HEK293 (cell line): ENCODE data around the gene OR4E1.

ENCODE experiments used
- GLIS1 ChIP-seq: fragments of 450-650 bp; formaldehyde crosslinking; IDR thresholded peaks from 2 replicates; pipeline ENCODE4 v1.5.1; 2016; ENCODE audit warnings: missing biosample characterization, missing genetic modification characterization
- KLF7 ChIP-seq: fragments of 450-650 bp; formaldehyde crosslinking; IDR thresholded peaks from 2 replicates; pipeline ENCODE4 v1.5.1; 2016; ENCODE audit warnings: missing biosample characterization, missing genetic modification characterization, borderline replicate concordance
- PRDM1 ChIP-seq: fragments of 450-650 bp; formaldehyde crosslinking; IDR thresholded peaks from 2 replicates; pipeline ENCODE4; 2016; ENCODE audit warnings: missing biosample characterization, missing genetic modification characterization
- TCF7L2 ChIP-seq: IDR thresholded peaks from 2 replicates; pipeline ENCODE4 v1.6.1; 2011; ENCODE audit warnings: low read depth, mild to moderate bottlenecking, inconsistent platforms, low read length, moderate library complexity, borderline replicate concordance
- TRIM28 ChIP-seq: IDR thresholded peaks from 2 replicates; pipeline ENCODE4 v1.6.1; 2011; ENCODE audit warnings: low read length, control low read depth, borderline replicate concordance
- WT1 ChIP-seq: fragments of 450-650 bp; formaldehyde crosslinking; IDR thresholded peaks from 2 replicates; pipeline ENCODE4 v1.5.1; 2016; ENCODE audit warnings: missing biosample characterization, missing genetic modification characterization
- ZFP3 ChIP-seq: fragments of 450-650 bp; formaldehyde crosslinking; IDR thresholded peaks from 2 replicates; pipeline ENCODE4 v1.5.1; 2016; ENCODE audit warnings: low read depth, missing biosample characterization, missing genetic modification characterization
- ZNF133 ChIP-seq: fragments of 450-650 bp; formaldehyde crosslinking; IDR thresholded peaks from 2 replicates; pipeline ENCODE4 v1.5.1; 2016; ENCODE audit warnings: missing biosample characterization, missing genetic modification characterization
- ZNF214 ChIP-seq: fragments of 450-650 bp; formaldehyde crosslinking; IDR thresholded peaks from 2 replicates; pipeline ENCODE4 v1.5.1; 2017; ENCODE audit warnings: missing biosample characterization, mild to moderate bottlenecking, missing genetic modification characterization, borderline replicate concordance
- ZNF423 ChIP-seq: fragments of 450-650 bp; formaldehyde crosslinking; IDR thresholded peaks from 2 replicates; pipeline ENCODE4 v1.5.1; 2016; ENCODE audit warnings: missing biosample characterization, missing genetic modification characterization
- ZNF426 ChIP-seq: fragments of 450-650 bp; formaldehyde crosslinking; IDR thresholded peaks from 2 replicates; pipeline ENCODE4 v1.5.1; 2017; ENCODE audit warnings: missing biosample characterization, missing genetic modification characterization, mild to moderate bottlenecking, inconsistent platforms, moderate library complexity
- ZNF433 ChIP-seq: fragments of 450-650 bp; formaldehyde crosslinking; IDR thresholded peaks from 2 replicates; pipeline ENCODE4 v1.5.1; 2016; ENCODE audit warnings: missing biosample characterization, missing genetic modification characterization, low read depth
- ZNF529 ChIP-seq: fragments of 450-650 bp; formaldehyde crosslinking; IDR thresholded peaks from 2 replicates; pipeline ENCODE4 v1.5.1; 2017; ENCODE audit warnings: missing genetic modification characterization, missing biosample characterization; ENCODE audit not compliant: insufficient replicate concordance
- ZNF571 ChIP-seq: fragments of 450-650 bp; formaldehyde crosslinking; IDR thresholded peaks from 2 replicates; pipeline ENCODE4 v1.5.0; 2017; ENCODE audit warnings: missing biosample characterization, missing genetic modification characterization
- ZNF621 ChIP-seq: fragments of 450-650 bp; formaldehyde crosslinking; IDR thresholded peaks from 2 replicates; pipeline ENCODE4 v1.5.1; 2017; ENCODE audit warnings: missing biosample characterization, missing genetic modification characterization
- ZNF785 ChIP-seq: fragments of 450-650 bp; formaldehyde crosslinking; IDR thresholded peaks from 2 replicates; pipeline ENCODE4 v1.5.1; 2016; ENCODE audit warnings: missing biosample characterization, missing genetic modification characterization
- ZNF791 ChIP-seq: fragments of 450-650 bp; formaldehyde crosslinking; IDR thresholded peaks from 2 replicates; pipeline ENCODE4 v1.5.1; 2016; ENCODE audit warnings: missing biosample characterization, missing genetic modification characterization
- TF ChIP-seq, protein P1 (sequence below): fragments of 450-650 bp; formaldehyde crosslinking; IDR thresholded peaks from 2 replicates; pipeline ENCODE4 v1.5.1; 2016; ENCODE audit warnings: missing biosample characterization, missing genetic modification characterization
- TF ChIP-seq, protein P2 (sequence below): fragments of 450-650 bp; formaldehyde crosslinking; IDR thresholded peaks from 2 replicates; pipeline ENCODE4 v1.5.1; 2016; ENCODE audit warnings: missing biosample characterization, missing genetic modification characterization
- TF ChIP-seq, protein P3 (sequence below): fragments of 450-650 bp; formaldehyde crosslinking; IDR thresholded peaks from 2 replicates; pipeline ENCODE4 v1.5.1; 2016; ENCODE audit warnings: missing biosample characterization, missing genetic modification characterization
- TF ChIP-seq, protein P4 (sequence below): fragments of 450-650 bp; formaldehyde crosslinking; IDR thresholded peaks from 2 replicates; pipeline ENCODE4 v1.5.1; 2017; ENCODE audit warnings: missing biosample characterization, missing genetic modification characterization
- TF ChIP-seq, protein P5 (sequence below): fragments of 450-650 bp; formaldehyde crosslinking; IDR thresholded peaks from 2 replicates; pipeline ENCODE4 v1.5.1; 2016; ENCODE audit warnings: missing biosample characterization, missing genetic modification characterization, low read depth
- TF ChIP-seq, protein P6 (sequence below): fragments of 450-650 bp; formaldehyde crosslinking; IDR thresholded peaks from 2 replicates; pipeline ENCODE4 v1.5.1; 2017; ENCODE audit warnings: missing biosample characterization, missing genetic modification characterization
- TF ChIP-seq, protein P7 (sequence below): fragments of 450-650 bp; formaldehyde crosslinking; conservative IDR thresholded peaks from 2 replicates; pipeline ENCODE4 v1.5.1; 2016; ENCODE audit warnings: low read depth, missing biosample characterization, missing genetic modification characterization

The OR4E1 gene

DNA sequence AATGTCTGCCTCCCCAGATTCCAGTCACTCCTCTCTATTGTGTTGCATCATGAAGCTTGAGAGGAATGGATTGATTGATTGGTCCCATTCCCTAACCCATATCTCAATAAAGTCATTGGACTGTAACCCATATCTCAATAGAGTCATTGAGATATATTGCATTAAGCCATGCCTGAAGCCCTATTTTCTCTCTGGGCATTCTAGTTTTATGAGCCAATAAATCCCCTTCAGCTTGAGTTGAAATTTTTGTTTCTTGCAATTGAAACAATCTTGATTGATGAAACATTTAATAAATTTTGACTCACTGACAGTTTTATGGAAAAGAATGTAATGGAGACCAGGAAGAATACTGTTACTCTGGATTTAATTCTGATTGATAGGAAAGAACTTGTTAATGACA lies 20.8 kb upstream of the OR4E1 start (continued):
- no peak for TF ChIP-seq ZNF214 (tag by site-specific recombination)
- no peak for TF ChIP-seq ZNF621 (tag by site-specific recombination)
- TF ChIP-seq, protein P1, sequence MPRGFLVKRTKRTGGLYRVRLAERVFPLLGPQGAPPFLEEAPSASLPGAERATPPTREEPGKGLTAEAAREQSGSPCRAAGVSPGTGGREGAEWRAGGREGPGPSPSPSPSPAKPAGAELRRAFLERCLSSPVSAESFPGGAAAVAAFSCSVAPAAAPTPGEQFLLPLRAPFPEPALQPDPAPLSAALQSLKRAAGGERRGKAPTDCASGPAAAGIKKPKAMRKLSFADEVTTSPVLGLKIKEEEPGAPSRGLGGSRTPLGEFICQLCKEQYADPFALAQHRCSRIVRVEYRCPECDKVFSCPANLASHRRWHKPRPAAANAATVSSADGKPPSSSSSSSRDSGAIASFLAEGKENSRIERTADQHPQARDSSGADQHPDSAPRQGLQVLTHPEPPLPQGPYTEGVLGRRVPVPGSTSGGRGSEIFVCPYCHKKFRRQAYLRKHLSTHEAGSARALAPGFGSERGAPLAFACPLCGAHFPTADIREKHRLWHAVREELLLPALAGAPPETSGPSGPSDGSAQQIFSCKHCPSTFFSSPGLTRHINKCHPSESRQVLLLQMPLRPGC = no peak
- TF ChIP-seq, protein P2, sequence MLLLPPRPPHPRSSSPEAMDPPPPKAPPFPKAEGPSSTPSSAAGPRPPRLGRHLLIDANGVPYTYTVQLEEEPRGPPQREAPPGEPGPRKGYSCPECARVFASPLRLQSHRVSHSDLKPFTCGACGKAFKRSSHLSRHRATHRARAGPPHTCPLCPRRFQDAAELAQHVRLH (tag by site-specific recombination) = peak; percentile 83; the same call in 1 of the 2 replicates
- TF ChIP-seq, protein P3, sequence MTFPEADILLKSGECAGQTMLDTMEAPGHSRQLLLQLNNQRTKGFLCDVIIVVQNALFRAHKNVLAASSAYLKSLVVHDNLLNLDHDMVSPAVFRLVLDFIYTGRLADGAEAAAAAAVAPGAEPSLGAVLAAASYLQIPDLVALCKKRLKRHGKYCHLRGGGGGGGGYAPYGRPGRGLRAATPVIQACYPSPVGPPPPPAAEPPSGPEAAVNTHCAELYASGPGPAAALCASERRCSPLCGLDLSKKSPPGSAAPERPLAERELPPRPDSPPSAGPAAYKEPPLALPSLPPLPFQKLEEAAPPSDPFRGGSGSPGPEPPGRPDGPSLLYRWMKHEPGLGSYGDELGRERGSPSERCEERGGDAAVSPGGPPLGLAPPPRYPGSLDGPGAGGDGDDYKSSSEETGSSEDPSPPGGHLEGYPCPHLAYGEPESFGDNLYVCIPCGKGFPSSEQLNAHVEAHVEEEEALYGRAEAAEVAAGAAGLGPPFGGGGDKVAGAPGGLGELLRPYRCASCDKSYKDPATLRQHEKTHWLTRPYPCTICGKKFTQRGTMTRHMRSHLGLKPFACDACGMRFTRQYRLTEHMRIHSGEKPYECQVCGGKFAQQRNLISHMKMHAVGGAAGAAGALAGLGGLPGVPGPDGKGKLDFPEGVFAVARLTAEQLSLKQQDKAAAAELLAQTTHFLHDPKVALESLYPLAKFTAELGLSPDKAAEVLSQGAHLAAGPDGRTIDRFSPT (tag by site-specific recombination) = no peak
- no peak for TF ChIP-seq ZNF785 (tag by site-specific recombination)
- TF ChIP-seq, protein P4, sequence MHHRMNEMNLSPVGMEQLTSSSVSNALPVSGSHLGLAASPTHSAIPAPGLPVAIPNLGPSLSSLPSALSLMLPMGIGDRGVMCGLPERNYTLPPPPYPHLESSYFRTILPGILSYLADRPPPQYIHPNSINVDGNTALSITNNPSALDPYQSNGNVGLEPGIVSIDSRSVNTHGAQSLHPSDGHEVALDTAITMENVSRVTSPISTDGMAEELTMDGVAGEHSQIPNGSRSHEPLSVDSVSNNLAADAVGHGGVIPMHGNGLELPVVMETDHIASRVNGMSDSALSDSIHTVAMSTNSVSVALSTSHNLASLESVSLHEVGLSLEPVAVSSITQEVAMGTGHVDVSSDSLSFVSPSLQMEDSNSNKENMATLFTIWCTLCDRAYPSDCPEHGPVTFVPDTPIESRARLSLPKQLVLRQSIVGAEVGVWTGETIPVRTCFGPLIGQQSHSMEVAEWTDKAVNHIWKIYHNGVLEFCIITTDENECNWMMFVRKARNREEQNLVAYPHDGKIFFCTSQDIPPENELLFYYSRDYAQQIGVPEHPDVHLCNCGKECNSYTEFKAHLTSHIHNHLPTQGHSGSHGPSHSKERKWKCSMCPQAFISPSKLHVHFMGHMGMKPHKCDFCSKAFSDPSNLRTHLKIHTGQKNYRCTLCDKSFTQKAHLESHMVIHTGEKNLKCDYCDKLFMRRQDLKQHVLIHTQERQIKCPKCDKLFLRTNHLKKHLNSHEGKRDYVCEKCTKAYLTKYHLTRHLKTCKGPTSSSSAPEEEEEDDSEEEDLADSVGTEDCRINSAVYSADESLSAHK (tag by site-specific recombination) = peak; percentile 84
- no peak for TF ChIP-seq ZNF433 (tag by site-specific recombination)
- TF ChIP-seq ZNF426 (tag by site-specific recombination) = no peak
- TF ChIP-seq, protein P5, sequence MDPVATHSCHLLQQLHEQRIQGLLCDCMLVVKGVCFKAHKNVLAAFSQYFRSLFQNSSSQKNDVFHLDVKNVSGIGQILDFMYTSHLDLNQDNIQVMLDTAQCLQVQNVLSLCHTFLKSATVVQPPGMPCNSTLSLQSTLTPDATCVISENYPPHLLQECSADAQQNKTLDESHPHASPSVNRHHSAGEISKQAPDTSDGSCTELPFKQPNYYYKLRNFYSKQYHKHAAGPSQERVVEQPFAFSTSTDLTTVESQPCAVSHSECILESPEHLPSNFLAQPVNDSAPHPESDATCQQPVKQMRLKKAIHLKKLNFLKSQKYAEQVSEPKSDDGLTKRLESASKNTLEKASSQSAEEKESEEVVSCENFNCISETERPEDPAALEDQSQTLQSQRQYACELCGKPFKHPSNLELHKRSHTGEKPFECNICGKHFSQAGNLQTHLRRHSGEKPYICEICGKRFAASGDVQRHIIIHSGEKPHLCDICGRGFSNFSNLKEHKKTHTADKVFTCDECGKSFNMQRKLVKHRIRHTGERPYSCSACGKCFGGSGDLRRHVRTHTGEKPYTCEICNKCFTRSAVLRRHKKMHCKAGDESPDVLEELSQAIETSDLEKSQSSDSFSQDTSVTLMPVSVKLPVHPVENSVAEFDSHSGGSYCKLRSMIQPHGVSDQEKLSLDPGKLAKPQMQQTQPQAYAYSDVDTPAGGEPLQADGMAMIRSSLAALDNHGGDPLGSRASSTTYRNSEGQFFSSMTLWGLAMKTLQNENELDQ (tag by site-specific recombination) = peak; percentile 71; the same call in 1 of the 2 replicates
- no peak for TF ChIP-seq GLIS1 (tag by site-specific recombination)
- TF ChIP-seq, protein P6, sequence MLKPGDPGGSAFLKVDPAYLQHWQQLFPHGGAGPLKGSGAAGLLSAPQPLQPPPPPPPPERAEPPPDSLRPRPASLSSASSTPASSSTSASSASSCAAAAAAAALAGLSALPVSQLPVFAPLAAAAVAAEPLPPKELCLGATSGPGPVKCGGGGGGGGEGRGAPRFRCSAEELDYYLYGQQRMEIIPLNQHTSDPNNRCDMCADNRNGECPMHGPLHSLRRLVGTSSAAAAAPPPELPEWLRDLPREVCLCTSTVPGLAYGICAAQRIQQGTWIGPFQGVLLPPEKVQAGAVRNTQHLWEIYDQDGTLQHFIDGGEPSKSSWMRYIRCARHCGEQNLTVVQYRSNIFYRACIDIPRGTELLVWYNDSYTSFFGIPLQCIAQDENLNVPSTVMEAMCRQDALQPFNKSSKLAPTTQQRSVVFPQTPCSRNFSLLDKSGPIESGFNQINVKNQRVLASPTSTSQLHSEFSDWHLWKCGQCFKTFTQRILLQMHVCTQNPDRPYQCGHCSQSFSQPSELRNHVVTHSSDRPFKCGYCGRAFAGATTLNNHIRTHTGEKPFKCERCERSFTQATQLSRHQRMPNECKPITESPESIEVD (tag by site-specific recombination) = peak; percentile 94
- TF ChIP-seq PRDM1 = no peak
- TF ChIP-seq ZNF791 = no peak
- TF ChIP-seq TCF7L2 = peak; percentile 34; the same call in 1 of the 2 replicates
- peak; percentile 79; the same call in 1 of the 2 replicates for TF ChIP-seq TRIM28
- TF ChIP-seq ZNF571 (tag by site-specific recombination) = no peak
- TF ChIP-seq, protein P7, sequence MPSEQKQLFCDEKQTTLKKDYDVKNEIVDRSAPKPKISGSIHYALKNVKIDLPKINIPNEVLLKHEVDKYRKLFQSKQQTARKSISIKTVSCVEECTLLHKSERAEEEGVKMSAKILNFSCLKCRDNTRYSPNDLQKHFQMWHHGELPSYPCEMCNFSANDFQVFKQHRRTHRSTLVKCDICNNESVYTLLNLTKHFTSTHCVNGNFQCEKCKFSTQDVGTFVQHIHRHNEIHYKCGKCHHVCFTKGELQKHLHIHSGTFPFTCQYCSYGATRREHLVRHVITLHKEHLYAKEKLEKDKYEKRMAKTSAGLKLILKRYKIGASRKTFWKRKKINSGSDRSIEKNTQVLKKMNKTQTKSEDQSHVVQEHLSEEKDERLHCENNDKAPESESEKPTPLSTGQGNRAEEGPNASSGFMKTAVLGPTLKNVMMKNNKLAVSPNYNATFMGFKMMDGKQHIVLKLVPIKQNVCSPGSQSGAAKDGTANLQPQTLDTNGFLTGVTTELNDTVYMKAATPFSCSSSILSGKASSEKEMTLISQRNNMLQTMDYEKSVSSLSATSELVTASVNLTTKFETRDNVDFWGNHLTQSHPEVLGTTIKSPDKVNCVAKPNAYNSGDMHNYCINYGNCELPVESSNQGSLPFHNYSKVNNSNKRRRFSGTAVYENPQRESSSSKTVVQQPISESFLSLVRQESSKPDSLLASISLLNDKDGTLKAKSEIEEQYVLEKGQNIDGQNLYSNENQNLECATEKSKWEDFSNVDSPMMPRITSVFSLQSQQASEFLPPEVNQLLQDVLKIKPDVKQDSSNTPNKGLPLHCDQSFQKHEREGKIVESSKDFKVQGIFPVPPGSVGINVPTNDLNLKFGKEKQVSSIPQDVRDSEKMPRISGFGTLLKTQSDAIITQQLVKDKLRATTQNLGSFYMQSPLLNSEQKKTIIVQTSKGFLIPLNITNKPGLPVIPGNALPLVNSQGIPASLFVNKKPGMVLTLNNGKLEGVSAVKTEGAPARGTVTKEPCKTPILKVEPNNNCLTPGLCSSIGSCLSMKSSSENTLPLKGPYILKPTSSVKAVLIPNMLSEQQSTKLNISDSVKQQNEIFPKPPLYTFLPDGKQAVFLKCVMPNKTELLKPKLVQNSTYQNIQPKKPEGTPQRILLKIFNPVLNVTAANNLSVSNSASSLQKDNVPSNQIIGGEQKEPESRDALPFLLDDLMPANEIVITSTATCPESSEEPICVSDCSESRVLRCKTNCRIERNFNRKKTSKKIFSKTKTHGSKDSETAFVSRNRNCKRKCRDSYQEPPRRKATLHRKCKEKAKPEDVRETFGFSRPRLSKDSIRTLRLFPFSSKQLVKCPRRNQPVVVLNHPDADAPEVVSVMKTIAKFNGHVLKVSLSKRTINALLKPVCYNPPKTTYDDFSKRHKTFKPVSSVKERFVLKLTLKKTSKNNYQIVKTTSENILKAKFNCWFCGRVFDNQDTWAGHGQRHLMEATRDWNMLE (tag by site-specific recombination) = no peak
- no peak for TF ChIP-seq ZFP3 (tag by site-specific recombination)
- no peak for TF ChIP-seq ZNF529 (tag by site-specific recombination)
- peak; percentile 19; the same call in 1 of the 2 replicates for TF ChIP-seq KLF7 (tag by site-specific recombination)
- peak; percentile 54; the same call in 1 of the 2 replicates for TF ChIP-seq ZNF423 (tag by site-specific recombination)
- TF ChIP-seq WT1 (tag by site-specific recombination) = no peak
- TF ChIP-seq ZNF133 = no peak
